Neural progenitor cell (in vitro differentiated cells): ENCODE data around the gene MT1B.

Experiments used
- EZH2 ChIP-seq: fragments of 200-600 bp; sonication (generic); IDR thresholded peaks from 2 replicates; pipeline ENCODE4 v1.6.1; 2017; ENCODE audit warnings: antibody characterized with exemption, mild to moderate bottlenecking, moderate library complexity
- TF ChIP-seq, protein P1 (sequence below): fragments of 200-600 bp; sonication (generic); IDR thresholded peaks from 2 replicates; pipeline ENCODE4 v1.5.1; 2017; ENCODE audit warnings: antibody characterized with exemption, mild to moderate bottlenecking

DNA sequence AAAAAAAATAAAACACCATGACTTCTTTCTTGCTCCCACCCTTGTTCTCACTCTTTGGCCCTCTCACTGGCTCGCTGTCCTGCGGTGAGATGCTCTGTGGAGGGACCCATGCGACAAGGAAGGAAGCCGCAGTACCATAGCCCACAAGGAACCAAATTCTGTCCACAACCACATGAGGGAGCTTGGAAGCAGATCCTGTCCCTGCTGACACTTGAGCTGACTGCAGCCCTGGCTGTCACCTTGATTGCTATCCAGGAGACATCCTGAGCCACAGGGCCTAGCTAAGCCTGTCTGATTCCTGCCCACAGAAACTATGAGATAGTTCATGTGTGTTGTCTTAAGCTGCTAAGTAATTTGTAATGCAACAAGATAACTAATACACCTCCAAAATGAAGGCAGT is 48.1 kb upstream of the MT1B start:
- TF ChIP-seq EZH2: no peak
- TF ChIP-seq, protein P1, sequence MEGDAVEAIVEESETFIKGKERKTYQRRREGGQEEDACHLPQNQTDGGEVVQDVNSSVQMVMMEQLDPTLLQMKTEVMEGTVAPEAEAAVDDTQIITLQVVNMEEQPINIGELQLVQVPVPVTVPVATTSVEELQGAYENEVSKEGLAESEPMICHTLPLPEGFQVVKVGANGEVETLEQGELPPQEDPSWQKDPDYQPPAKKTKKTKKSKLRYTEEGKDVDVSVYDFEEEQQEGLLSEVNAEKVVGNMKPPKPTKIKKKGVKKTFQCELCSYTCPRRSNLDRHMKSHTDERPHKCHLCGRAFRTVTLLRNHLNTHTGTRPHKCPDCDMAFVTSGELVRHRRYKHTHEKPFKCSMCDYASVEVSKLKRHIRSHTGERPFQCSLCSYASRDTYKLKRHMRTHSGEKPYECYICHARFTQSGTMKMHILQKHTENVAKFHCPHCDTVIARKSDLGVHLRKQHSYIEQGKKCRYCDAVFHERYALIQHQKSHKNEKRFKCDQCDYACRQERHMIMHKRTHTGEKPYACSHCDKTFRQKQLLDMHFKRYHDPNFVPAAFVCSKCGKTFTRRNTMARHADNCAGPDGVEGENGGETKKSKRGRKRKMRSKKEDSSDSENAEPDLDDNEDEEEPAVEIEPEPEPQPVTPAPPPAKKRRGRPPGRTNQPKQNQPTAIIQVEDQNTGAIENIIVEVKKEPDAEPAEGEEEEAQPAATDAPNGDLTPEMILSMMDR: peak; percentile 43
